OCI-LY7 (cell line): ENCODE measurements around the gene PHF12. TPM values are rescaled to one million over a fixed set of nuclear protein-coding genes. Genes with fewer than 3 reads are reported as not detected.

ENCODE experiments used
- BruUV-seq: library from RNA; stranded (reverse); fragments of 400-500 nt; replicated peaks from 2 replicates; lab custom pipeline; 2021; lab: Mats Ljungman, UMichigan
- CTCF ChIA-PET: fragments of 300-600 bp; sonication (Branson Sonifier 250); formaldehyde crosslinking; loops from one replicate; lab custom pipeline; 2022; ENCODE audit warnings: antibody characterized with exemption; ENCODE audit not compliant: unreplicated experiment; lab: Charles Lee
- POLR2A ChIA-PET: fragments of 300-600 bp; sonication (Branson Sonifier 250); formaldehyde crosslinking; loops from one replicate; lab custom pipeline; 2022; ENCODE audit warnings: antibody characterized with exemption; lab: Charles Lee
- DNase-seq: peaks from one replicate; pipeline ENCODE4 v3.0.0-alpha.2; 2015; ENCODE audit warnings: low spot score
- H2AFZ ChIP-seq: fragments of 200-600 bp; sonication (generic), shearing (Covaris generic); 2 replicates; pipeline ENCODE4 v1.6.1; 2014; ENCODE audit warnings: mild to moderate bottlenecking, antibody characterized with exemption, low read length, moderate library complexity
- H3K27ac ChIP-seq: fragments of 200-600 bp; sonication (generic); 2 replicates; pipeline ENCODE4 v1.5.1; 2014; ENCODE audit warnings: mixed run types, low read depth, mild to moderate bottlenecking, moderate library complexity, low read length, inconsistent platforms; ENCODE audit not compliant: poor library complexity, severe bottlenecking
- H3K36me3 ChIP-seq: fragments of 200-600 bp; sonication (generic); 2 replicates; pipeline ENCODE4 v1.6.1; 2014; ENCODE audit warnings: mild to moderate bottlenecking, antibody characterized with exemption, low read length, moderate library complexity, mixed read lengths; ENCODE audit not compliant: insufficient read depth
- H3K4me1 ChIP-seq: fragments of 200-600 bp; sonication (generic); 2 replicates; pipeline ENCODE4 v1.5.1; 2014; ENCODE audit warnings: mild to moderate bottlenecking, low read length; ENCODE audit not compliant: insufficient read depth, poor library complexity, severe bottlenecking
- H3K4me2 ChIP-seq: fragments of 200-600 bp; sonication (generic); 2 replicates; pipeline ENCODE4 v1.6.1; 2014; ENCODE audit warnings: mild to moderate bottlenecking, low read length
- H3K4me3 ChIP-seq: fragments of 200-600 bp; sonication (generic); 2 replicates; pipeline ENCODE4 v1.5.1; 2014; ENCODE audit warnings: mild to moderate bottlenecking, low read depth, low read length; ENCODE audit not compliant: poor library complexity, severe bottlenecking
- H3K79me2 ChIP-seq: fragments of 200-600 bp; sonication (generic); 2 replicates; pipeline ENCODE4 v1.6.1; 2016; ENCODE audit warnings: low read depth, mild to moderate bottlenecking, low read length, moderate library complexity, mixed read lengths; ENCODE audit not compliant: insufficient read depth
- H3K9me2 ChIP-seq: fragments of 200-600 bp; sonication (generic); 2 replicates; pipeline ENCODE4 v1.6.1; 2016; ENCODE audit warnings: mild to moderate bottlenecking, low read length, mixed read lengths; ENCODE audit not compliant: insufficient read depth
- H3K9me3 ChIP-seq: fragments of 200-600 bp; sonication (generic); 2 replicates; pipeline ENCODE4 v1.6.1; 2014; ENCODE audit warnings: mild to moderate bottlenecking, mixed run types, low read length, mixed read lengths
- H4K20me1 ChIP-seq: fragments of 200-600 bp; sonication (generic); 2 replicates; pipeline ENCODE4 v1.6.1; 2014; ENCODE audit warnings: mild to moderate bottlenecking, antibody characterized with exemption, low read length, moderate library complexity, mixed read lengths; ENCODE audit not compliant: insufficient read depth
- CTCF ChIP-seq: fragments of 200-600 bp; sonication (generic); conservative IDR thresholded peaks from 2 replicates; pipeline ENCODE4 v1.5.1; 2014; ENCODE audit warnings: mild to moderate bottlenecking, antibody characterized with exemption, low read length, moderate library complexity, mixed read lengths
- EZH2phosphoT487 ChIP-seq: fragments of 200-600 bp; sonication (generic); IDR thresholded peaks from 2 replicates; pipeline ENCODE4 v1.6.1; 2018; ENCODE audit warnings: low read depth, borderline replicate concordance, mild to moderate bottlenecking, mixed run types, antibody characterized with exemption, low read length, moderate library complexity, mixed read lengths
- intact Hi-C: fragments of 100-400 bp; cut with micrococcal nuclease; formaldehyde crosslinking; loops from one replicate; pipeline ENCODE4 v1.10.0; 2022; ENCODE audit not compliant: unreplicated experiment
- total RNA-seq, 2 experiments: library from RNA; depleted of rRNA in 1 of 2; stranded (reverse); fragments of >200 nt in 1 of 2; shearing (Covaris generic) in 1 of 2; gene quantifications; 2 replicates each; pipeline ENCODE4 v1.2.3, GENCODE V29; 2014 to 2022

PHF12 gene
- total RNA-seq, 2 experiments from 2014 or later, result 40.6 to 62.5 TPM

GRCh38 chr17:28949185-28950016 is 1.9 kb downstream of the PHF12 start:
- DNase-seq, result peak; percentile 55
- Histone ChIP-seq H3K36me3 (peaks cover 56% of the 10 kb centered on the region), H3K79me2 (peaks cover 65% of the 10 kb centered on the region), H2AFZ (no peak overlapping the region; the same call in 1 of the 2 replicates), H3K4me1 (peaks cover 36% of the 10 kb centered on the region), H3K4me3 (peak overlapping the region; percentile 80), H4K20me1 (peaks cover 6% of the 10 kb centered on the region), H3K27ac (peak overlapping the region; percentile 81), H3K9me2 (no peaks in the 10 kb centered on the region), H3K4me2 (peak overlapping the region; percentile 84), H3K9me3 (no peaks in the 10 kb centered on the region)
- intact Hi-C loops, result loop anchor here (2.0 kb wide), 1 partner anchor 47 kb away; the partner anchor contains the start of gene DHRS13
- BruUV-seq, result no TSS peak
- TF ChIP-seq CTCF, result no peak
- TF ChIP-seq EZH2phosphoT487, result no peak
- CTCF ChIA-PET, result no interaction called here
- POLR2A ChIA-PET, result interaction anchor here (0.6 to 1.3 kb wide), 5 partner anchors 20 to 149 kb away, joined by 3 to 5 read pairs (median 4); no protein-coding TSS in a partner anchor

- TF ChIP-seq CTCF, result no peak
- TF ChIP-seq EZH2phosphoT487, result no peak
- peaks cover 6% of the 10 kb centered on the region for H4K20me1 ChIP-seq
- H3K9me3 ChIP-seq, result no peaks in the 10 kb centered on the region
- ChIA-PET CTCF (no interaction called here), POLR2A (interaction anchor here (1.3 kb wide), 1 partner anchor 19 kb away, joined by 5 read pairs; no protein-coding TSS in a partner anchor)
- H3K27ac ChIP-seq, result peak overlapping the region; percentile 81
- peaks cover 71% of the 10 kb centered on the region for H3K79me2 ChIP-seq
- no peak overlapping the region for H2AFZ ChIP-seq
- H3K4me3 ChIP-seq, result peak overlapping the region; percentile 80
- BruUV-seq, result no TSS peak
- H3K4me1 ChIP-seq, result peaks cover 36% of the 10 kb centered on the region
- H3K4me2 ChIP-seq, result peak overlapping the region; percentile 84
- intact Hi-C loops, result no loop called here
- H3K36me3 ChIP-seq, result peaks cover 62% of the 10 kb centered on the region
- H3K9me2 ChIP-seq, result no peaks in the 10 kb centered on the region
- DNase-seq, result no peak
These were observed 2.5 kb downstream of the PHF12 start for GRCh38 chr17:28948873-28949184.

- no peak overlapping the region for H3K27ac ChIP-seq
- intact Hi-C loops, result no loop called here
- H3K4me2 ChIP-seq, result peak overlapping the region; percentile 84
- peak overlapping the region; percentile 80 for H3K4me3 ChIP-seq
- peaks cover 76% of the 10 kb centered on the region for H3K79me2 ChIP-seq
- no TSS peak for BruUV-seq
- ChIA-PET POLR2A (interaction anchor here (0.6 to 0.7 kb wide), 2 partner anchors 58 to 160 kb away, joined by 3 read pairs; no protein-coding TSS in a partner anchor), CTCF (no interaction called here)
- peaks cover 66% of the 10 kb centered on the region for H3K36me3 ChIP-seq
- H3K9me2 ChIP-seq, result no peaks in the 10 kb centered on the region
- H3K9me3 ChIP-seq, result no peaks in the 10 kb centered on the region
- DNase-seq, result no peak
- TF ChIP-seq CTCF (no peak), EZH2phosphoT487 (no peak)
- peaks cover 6% of the 10 kb centered on the region for H4K20me1 ChIP-seq
- peaks cover 35% of the 10 kb centered on the region for H3K4me1 ChIP-seq
- no peak overlapping the region for H2AFZ ChIP-seq
These were observed 3.0 kb downstream of the PHF12 start for GRCh38 chr17:28948342-28948741.
